Measurements from ENCODE around the gene SAXO2. TPM values are rescaled to one million over a fixed set of nuclear protein-coding genes. Genes with fewer than 3 reads are reported as not detected.
"Not testable (repeated sequence)": the region's sequence is repeated elsewhere in the genome, so short reads cannot be mapped to it uniquely, and the experiment has no call there.

The SAXO2 gene
- polyA plus RNA-seq, 3 donors = not detected

DNA sequence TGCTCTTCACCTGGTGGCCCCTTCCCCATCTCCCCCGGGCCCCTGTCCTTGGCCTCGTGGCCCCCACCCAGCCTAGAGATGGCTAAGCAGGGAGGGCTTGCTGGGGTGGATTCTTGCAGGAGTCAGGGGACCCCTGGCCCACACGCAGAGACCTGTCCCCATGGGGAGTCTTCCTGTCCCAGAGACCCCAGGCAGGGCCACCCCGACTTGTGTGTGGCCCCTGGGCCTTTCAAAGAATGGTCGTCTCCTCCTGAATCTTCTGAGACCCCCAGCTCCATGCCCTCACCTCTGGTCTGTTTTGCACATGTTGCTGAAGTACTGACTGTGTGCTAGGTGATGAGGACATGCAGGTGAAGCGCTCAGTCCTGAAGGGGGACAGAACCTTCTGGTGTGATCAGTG is 58.2 kb downstream of the SAXO2 start:
- H3K79me2 ChIP-seq (ENCODE audit: insufficient read depth, low read length); H3K27ac ChIP-seq (ENCODE audit: low read depth in 1 of 2, low read length in 2 of 2); H4K20me1 ChIP-seq (ENCODE audit: insufficient read depth, low read length); H3K4me3 Mint-ChIP-seq; H3K4me3 ChIP-seq (replicated peaks in 1 of 3; ENCODE audit: low read depth in 2 of 3, low read length in 3 of 3); H3K9me3 ChIP-seq (replicated peaks in 1 of 2; ENCODE audit: control insufficient read depth in 1 of 2, insufficient read depth in 1 of 2, low read length in 2 of 2); H3K9me3 Mint-ChIP-seq; H3K27me3 ChIP-seq (ENCODE audit: control insufficient read depth in 2 of 2, insufficient read depth in 2 of 2, low read length in 2 of 2); H3K4me1 Mint-ChIP-seq; H3K36me3 Mint-ChIP-seq; H2AFZ ChIP-seq (ENCODE audit: insufficient read depth, low read depth, low read length, poor library complexity, severe bottlenecking); H3K36me3 ChIP-seq (replicated peaks in 1 of 2; ENCODE audit: control insufficient read depth in 1 of 2, insufficient read depth in 2 of 2, low read length in 2 of 2); H3K9ac ChIP-seq (ENCODE audit: insufficient read depth, low read length, poor library complexity, severe bottlenecking); H3K4me2 ChIP-seq (replicated peaks; ENCODE audit: extremely low read depth, low read length, poor library complexity, severe bottlenecking); intact Hi-C loops (cut with micrococcal nuclease); DNase-seq; H3K27me3 Mint-ChIP-seq (ENCODE audit: low read depth in 3 of 3); H3K4me1 ChIP-seq (ENCODE audit: control insufficient read depth in 1 of 2, insufficient read depth in 2 of 2, low read length in 2 of 2); H3K27ac Mint-ChIP-seq: not testable (repeated sequence)
- no CpG with 5 or more reads among the region's 6 CpGs for WGBS (ENCODE audit: insufficient coverage)

DNA sequence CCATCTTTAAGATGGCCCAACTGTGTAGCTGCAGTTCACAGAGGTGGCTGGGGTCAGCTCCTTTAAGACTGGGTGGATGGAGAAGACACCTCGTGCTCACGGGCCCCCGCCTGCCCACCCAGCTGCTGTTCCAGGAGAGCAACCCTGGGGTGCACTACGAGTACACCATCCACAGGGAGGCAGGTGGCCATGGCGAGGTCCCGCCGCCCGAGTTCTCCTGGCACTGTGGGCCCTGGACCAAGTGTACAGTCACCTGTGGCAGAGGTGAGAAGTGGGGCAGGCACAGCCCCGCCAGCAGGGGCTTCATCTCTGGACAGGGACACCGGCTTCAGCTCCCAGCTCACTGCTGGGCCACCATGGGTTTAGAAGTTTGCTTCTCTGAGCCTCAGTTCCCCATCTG is 59.9 kb downstream of the SAXO2 start:
- H3K9me3 Mint-ChIP-seq; DNase-seq; H3K4me3 ChIP-seq (replicated peaks in 1 of 3; ENCODE audit: low read depth in 2 of 3, low read length in 3 of 3); H3K27me3 Mint-ChIP-seq (ENCODE audit: low read depth in 3 of 3); H3K9me3 ChIP-seq (replicated peaks in 1 of 2; ENCODE audit: control insufficient read depth in 1 of 2, insufficient read depth in 1 of 2, low read length in 2 of 2); H3K4me3 Mint-ChIP-seq; H3K27ac ChIP-seq (ENCODE audit: low read depth in 1 of 2, low read length in 2 of 2); H3K27ac Mint-ChIP-seq; H2AFZ ChIP-seq (ENCODE audit: insufficient read depth, low read depth, low read length, poor library complexity, severe bottlenecking); H3K9ac ChIP-seq (ENCODE audit: insufficient read depth, low read length, poor library complexity, severe bottlenecking); H3K4me2 ChIP-seq (replicated peaks; ENCODE audit: extremely low read depth, low read length, poor library complexity, severe bottlenecking); H3K36me3 Mint-ChIP-seq; H3K79me2 ChIP-seq (ENCODE audit: insufficient read depth, low read length); H3K4me1 Mint-ChIP-seq; intact Hi-C loops (cut with micrococcal nuclease); H3K4me1 ChIP-seq (ENCODE audit: control insufficient read depth in 1 of 2, insufficient read depth in 2 of 2, low read length in 2 of 2); H4K20me1 ChIP-seq (ENCODE audit: insufficient read depth, low read length); H3K27me3 ChIP-seq (ENCODE audit: control insufficient read depth in 2 of 2, insufficient read depth in 2 of 2, low read length in 2 of 2); H3K36me3 ChIP-seq (replicated peaks in 1 of 2; ENCODE audit: control insufficient read depth in 1 of 2, insufficient read depth in 2 of 2, low read length in 2 of 2): not testable (repeated sequence)
- no CpG with 5 or more reads among the region's 10 CpGs for WGBS (ENCODE audit: insufficient coverage)

DNA sequence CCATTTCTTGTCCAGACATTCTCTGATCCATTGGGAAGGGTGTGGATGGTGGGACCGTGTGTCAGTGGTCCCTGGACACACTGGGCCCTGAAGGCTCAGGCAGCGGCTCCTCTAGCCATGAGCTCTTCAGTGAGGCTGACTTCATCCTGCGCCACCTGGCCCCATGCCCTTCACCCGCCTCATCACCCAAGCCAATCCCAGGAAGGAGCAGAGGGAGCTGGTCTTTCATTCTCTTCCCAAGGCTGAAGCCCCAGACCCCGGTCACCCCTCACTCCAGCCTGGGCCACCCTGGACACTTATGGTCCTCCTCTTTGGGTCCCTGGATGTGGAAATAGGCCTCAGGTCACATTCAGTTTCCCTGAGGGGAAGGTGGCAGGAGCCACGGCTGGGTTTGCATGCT is 62.2 kb downstream of the SAXO2 start:
- H3K4me2 ChIP-seq (replicated peaks; ENCODE audit: extremely low read depth, low read length, poor library complexity, severe bottlenecking); H2AFZ ChIP-seq (ENCODE audit: insufficient read depth, low read depth, low read length, poor library complexity, severe bottlenecking); H3K27ac Mint-ChIP-seq; H4K20me1 ChIP-seq (ENCODE audit: insufficient read depth, low read length); H3K4me1 ChIP-seq (ENCODE audit: control insufficient read depth in 1 of 2, insufficient read depth in 2 of 2, low read length in 2 of 2); H3K79me2 ChIP-seq (ENCODE audit: insufficient read depth, low read length); DNase-seq; H3K27me3 Mint-ChIP-seq (ENCODE audit: low read depth in 3 of 3); H3K36me3 ChIP-seq (replicated peaks in 1 of 2; ENCODE audit: control insufficient read depth in 1 of 2, insufficient read depth in 2 of 2, low read length in 2 of 2); H3K27ac ChIP-seq (ENCODE audit: low read depth in 1 of 2, low read length in 2 of 2); H3K4me3 ChIP-seq (replicated peaks in 1 of 3; ENCODE audit: low read depth in 2 of 3, low read length in 3 of 3); H3K27me3 ChIP-seq (ENCODE audit: control insufficient read depth in 2 of 2, insufficient read depth in 2 of 2, low read length in 2 of 2); H3K9me3 Mint-ChIP-seq; H3K4me1 Mint-ChIP-seq; H3K4me3 Mint-ChIP-seq; H3K9me3 ChIP-seq (replicated peaks in 1 of 2; ENCODE audit: control insufficient read depth in 1 of 2, insufficient read depth in 1 of 2, low read length in 2 of 2); intact Hi-C loops (cut with micrococcal nuclease); H3K9ac ChIP-seq (ENCODE audit: insufficient read depth, low read length, poor library complexity, severe bottlenecking); H3K36me3 Mint-ChIP-seq: not testable (repeated sequence)
- 94% methylated on average over 4 of the region's 6 CpGs for WGBS (ENCODE audit: insufficient coverage)

DNA sequence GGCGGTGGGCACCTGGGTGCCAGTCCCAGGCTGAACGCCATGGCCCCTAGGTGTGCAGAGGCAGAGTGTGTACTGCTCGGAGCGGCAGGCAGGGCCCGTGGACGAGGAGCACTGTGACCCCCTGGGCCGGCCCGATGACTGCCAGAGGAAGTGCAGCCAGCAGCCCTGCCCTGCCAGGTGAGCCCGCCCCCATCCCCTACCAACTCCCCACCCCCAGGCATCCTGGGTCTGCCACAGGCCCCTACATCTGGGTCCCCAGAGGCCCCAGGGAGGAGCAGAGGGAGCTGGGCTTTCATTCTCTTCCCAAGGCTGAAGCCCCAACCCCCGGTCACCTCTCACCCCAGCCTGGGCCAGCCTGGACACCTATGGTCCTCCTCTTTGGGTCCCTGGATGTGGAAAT is 63.0 kb downstream of the SAXO2 start:
- intact Hi-C loops (cut with micrococcal nuclease); H3K36me3 Mint-ChIP-seq: not testable (repeated sequence)

More for the DNA sequence above, 63.0 kb downstream of the SAXO2 start:
- H3K27me3 ChIP-seq (ENCODE audit: control insufficient read depth in 2 of 2, insufficient read depth in 2 of 2, low read length in 2 of 2); H3K4me2 ChIP-seq (replicated peaks; ENCODE audit: extremely low read depth, low read length, poor library complexity, severe bottlenecking); DNase-seq; H3K4me1 Mint-ChIP-seq; H3K4me3 ChIP-seq (replicated peaks in 1 of 3; ENCODE audit: low read depth in 2 of 3, low read length in 3 of 3); H3K27me3 Mint-ChIP-seq (ENCODE audit: low read depth in 3 of 3); H3K27ac Mint-ChIP-seq; H3K9me3 ChIP-seq (replicated peaks in 1 of 2; ENCODE audit: control insufficient read depth in 1 of 2, insufficient read depth in 1 of 2, low read length in 2 of 2); H4K20me1 ChIP-seq (ENCODE audit: insufficient read depth, low read length); H2AFZ ChIP-seq (ENCODE audit: insufficient read depth, low read depth, low read length, poor library complexity, severe bottlenecking); H3K4me3 Mint-ChIP-seq; H3K9me3 Mint-ChIP-seq; H3K36me3 ChIP-seq (replicated peaks in 1 of 2; ENCODE audit: control insufficient read depth in 1 of 2, insufficient read depth in 2 of 2, low read length in 2 of 2); H3K27ac ChIP-seq (ENCODE audit: low read depth in 1 of 2, low read length in 2 of 2); H3K79me2 ChIP-seq (ENCODE audit: insufficient read depth, low read length); H3K4me1 ChIP-seq (ENCODE audit: control insufficient read depth in 1 of 2, insufficient read depth in 2 of 2, low read length in 2 of 2); H3K9ac ChIP-seq (ENCODE audit: insufficient read depth, low read length, poor library complexity, severe bottlenecking): not testable (repeated sequence)
- WGBS (ENCODE audit: insufficient coverage) = no CpG with 5 or more reads among the region's 10 CpGs
